ENCODE data around the gene USHBP1. TPM values are rescaled to one million over a fixed set of nuclear protein-coding genes. Genes with fewer than 3 reads are reported as not detected.

USHBP1 gene
- total RNA-seq, 4 donors from 2014 or later, result 8.9 to 24.3 (median 11.1) TPM

- no peaks in the 10 kb centered on the region for H3K27me3 ChIP-seq
- TF ChIP-seq, protein P1, sequence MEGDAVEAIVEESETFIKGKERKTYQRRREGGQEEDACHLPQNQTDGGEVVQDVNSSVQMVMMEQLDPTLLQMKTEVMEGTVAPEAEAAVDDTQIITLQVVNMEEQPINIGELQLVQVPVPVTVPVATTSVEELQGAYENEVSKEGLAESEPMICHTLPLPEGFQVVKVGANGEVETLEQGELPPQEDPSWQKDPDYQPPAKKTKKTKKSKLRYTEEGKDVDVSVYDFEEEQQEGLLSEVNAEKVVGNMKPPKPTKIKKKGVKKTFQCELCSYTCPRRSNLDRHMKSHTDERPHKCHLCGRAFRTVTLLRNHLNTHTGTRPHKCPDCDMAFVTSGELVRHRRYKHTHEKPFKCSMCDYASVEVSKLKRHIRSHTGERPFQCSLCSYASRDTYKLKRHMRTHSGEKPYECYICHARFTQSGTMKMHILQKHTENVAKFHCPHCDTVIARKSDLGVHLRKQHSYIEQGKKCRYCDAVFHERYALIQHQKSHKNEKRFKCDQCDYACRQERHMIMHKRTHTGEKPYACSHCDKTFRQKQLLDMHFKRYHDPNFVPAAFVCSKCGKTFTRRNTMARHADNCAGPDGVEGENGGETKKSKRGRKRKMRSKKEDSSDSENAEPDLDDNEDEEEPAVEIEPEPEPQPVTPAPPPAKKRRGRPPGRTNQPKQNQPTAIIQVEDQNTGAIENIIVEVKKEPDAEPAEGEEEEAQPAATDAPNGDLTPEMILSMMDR (IDR thresholded peaks at IDR 0.05), result peak in 5 of 6 experiments; percentile 27 to 76 (median 63)
- no peak for TF ChIP-seq POLR2A (IDR thresholded peaks at IDR 0.05)
- no peaks in the 10 kb centered on the region for H3K4me1 ChIP-seq
- DNase-seq, result peak; percentile 66 to 74
- H3K36me3 ChIP-seq, result peaks cover 18 to 24% of the 10 kb centered on the region in 2 donors
- intact Hi-C loops (cut with DNase I), result no loop called here
- no peaks in the 10 kb centered on the region for H3K9me3 ChIP-seq
- WGBS, 2 donors, result 63 to 70% methylated on average over 9 to 11 of the region's 27 CpGs
- H3K4me3 ChIP-seq (replicated peaks in 1 of 3), result no peak overlapping the region
- H3K27ac ChIP-seq, result no peak overlapping the region
Observed at GRCh38 chr19:17205237-17206140, 59.1 kb downstream of the USHBP1 start.

GRCh38 chr19:17202713-17203112 is 61.8 kb downstream of the USHBP1 start:
- Histone ChIP-seq H3K36me3 (peaks cover 22 to 32% of the 10 kb centered on the region in 2 donors), H3K27me3 (no peaks in the 10 kb centered on the region), H3K4me3 (replicated peaks in 1 of 3) (no peak overlapping the region), H3K9me3 (no peaks in the 10 kb centered on the region), H3K27ac (no peak overlapping the region), H3K4me1 (no peaks in the 10 kb centered on the region)
- intact Hi-C loops (cut with DNase I), result loop anchor here (5.0 kb wide), 1 partner anchor 80 kb away; the partner anchor contains the start of gene ANKLE1
- TF ChIP-seq, protein P1 (IDR thresholded peaks at IDR 0.05), result no peak
- no peak for TF ChIP-seq POLR2A (IDR thresholded peaks at IDR 0.05)
- DNase-seq, result no peak
- 94% methylated on average over 17 of the region's 17 CpGs for WGBS, 2 donors

- Histone ChIP-seq H3K4me1 (no peaks in the 10 kb centered on the region), H3K9me3 (no peaks in the 10 kb centered on the region), H3K36me3 (peaks cover 22 to 32% of the 10 kb centered on the region in 2 donors), H3K27me3 (no peaks in the 10 kb centered on the region), H3K4me3 (replicated peaks in 1 of 3) (no peak overlapping the region), H3K27ac (no peak overlapping the region)
- DNase-seq, result no peak
- intact Hi-C loops (cut with DNase I), result loop anchor here (5.0 kb wide), 1 partner anchor 80 kb away; the partner anchor contains the start of gene ANKLE1
- 89 to 90% methylated on average over 9 of the region's 9 CpGs for WGBS, 2 donors
- TF ChIP-seq POLR2A (IDR thresholded peaks at IDR 0.05), result no peak
- TF ChIP-seq, protein P1 (IDR thresholded peaks at IDR 0.05), result no peak
Observed at GRCh38 chr19:17202249-17202648, 62.3 kb downstream of the USHBP1 start.

- H3K27me3 ChIP-seq, result no peaks in the 10 kb centered on the region
Observed at GRCh38 chr19:17200408-17201079, 64.0 kb downstream of the USHBP1 start.

More at GRCh38 chr19:17200408-17201079, 64.0 kb downstream of the USHBP1 start:
- intact Hi-C loops (cut with DNase I), result loop anchor here (5.0 kb wide), 1 partner anchor 82 kb away; the partner anchor contains the start of gene ANKLE1
- DNase-seq, result no peak
- H3K27ac ChIP-seq, result no peak overlapping the region
- H3K9me3 ChIP-seq, result no peaks in the 10 kb centered on the region
- TF ChIP-seq, protein P1 (IDR thresholded peaks at IDR 0.05), result no peak
- TF ChIP-seq POLR2A (IDR thresholded peaks at IDR 0.05), result no peak
- no peaks in the 10 kb centered on the region for H3K4me1 ChIP-seq
- H3K4me3 ChIP-seq (replicated peaks in 1 of 3), result no peak overlapping the region
- peaks cover 25 to 32% of the 10 kb centered on the region in 2 donors for H3K36me3 ChIP-seq
- WGBS, 2 donors, result 77 to 80% methylated on average over 16 of the region's 16 CpGs

Other genes starting within 250 kb of the USHBP1 start
- 100 to 1,000 TPM in 1 of 4 donors, 10 to 100 TPM in 3; 13.9 to 116 (median 24.2) TPM for gene CPAMD8, start 237.9 kb downstream of the USHBP1 start, total RNA-seq
- 1 to 10 TPM; 6.4 to 9.1 (median 6.8) TPM for gene HAUS8, start 189.3 kb downstream of the USHBP1 start, total RNA-seq
- gene MYO9B, start 189.0 kb downstream of the USHBP1 start, total RNA-seq, result 10 to 100 TPM; 33.7 to 52.9 (median 44.6) TPM
- 10 to 100 TPM; 21.4 to 36.0 (median 27.4) TPM for gene USE1, start 49.4 kb downstream of the USHBP1 start, total RNA-seq
- 10 to 100 TPM in 3 of 4 donors, 1 to 10 TPM in 1; 9.7 to 33.5 (median 21.8) TPM for gene OCEL1, start 38.5 kb downstream of the USHBP1 start, total RNA-seq
- gene NR2F6, start 18.8 kb downstream of the USHBP1 start, total RNA-seq, result 100 to 1,000 TPM in 2 of 4 donors, 10 to 100 TPM in 2; 66.0 to 117 (median 97.9) TPM
- 10 to 100 TPM; 49.6 to 87.5 (median 71.1) TPM for gene BABAM1, start 2.7 kb upstream of the USHBP1 start, total RNA-seq
- under 1 TPM; 0.11 to 0.40 (median 0.27) TPM for gene ANKLE1, start 17.2 kb upstream of the USHBP1 start, total RNA-seq
- 10 to 100 TPM; 14.4 to 31.2 (median 23.3) TPM for gene ABHD8, start 38.7 kb upstream of the USHBP1 start, total RNA-seq
- gene MRPL34, start 41.1 kb upstream of the USHBP1 start, total RNA-seq, result 100 to 1,000 TPM in 3 of 4 donors, 10 to 100 TPM in 1; 95.8 to 311 (median 149) TPM
- 10 to 100 TPM; 14.5 to 40.4 (median 20.1) TPM for gene DDA1, start 44.8 kb upstream of the USHBP1 start, total RNA-seq
- 10 to 100 TPM in 1 of 4 donors, 1 to 10 TPM in 3; 5.0 to 10.9 (median 5.9) TPM for gene ANO8, start 70.1 kb upstream of the USHBP1 start, total RNA-seq
- gene GTPBP3, start 72.8 kb upstream of the USHBP1 start, total RNA-seq, result 10 to 100 TPM; 17.7 to 21.8 (median 19.6) TPM
- 100 to 1,000 TPM; 103 to 322 (median 174) TPM for gene PLVAP, start 112.6 kb upstream of the USHBP1 start, total RNA-seq
- not detected for gene CCDC194, start 129.5 kb upstream of the USHBP1 start, total RNA-seq
- gene BST2, start 140.9 kb upstream of the USHBP1 start, total RNA-seq, result 10 to 100 TPM; 14.1 to 83.0 (median 24.7) TPM
- 100 to 1,000 TPM in 1 of 4 donors, 10 to 100 TPM in 3; 51.5 to 146 (median 68.3) TPM for gene MVB12A, start 155.3 kb upstream of the USHBP1 start, total RNA-seq
- under 1 TPM in 1 of 4 donors, not detected in 3; 0.56 TPM for gene TMEM221, start 183.9 kb upstream of the USHBP1 start, total RNA-seq
- not detected for gene NXNL1, start 196.2 kb upstream of the USHBP1 start, total RNA-seq
- gene SLC27A1, start 205.8 kb upstream of the USHBP1 start, total RNA-seq, result 10 to 100 TPM; 25.3 to 40.7 (median 28.1) TPM
- 100 to 1,000 TPM in 2 of 4 donors, 10 to 100 TPM in 2; 71.5 to 138 (median 97.7) TPM for gene PGLS, start 246.9 kb upstream of the USHBP1 start, total RNA-seq

All from thyroid gland (tissue), 4 donors.